GM23338 (cell line): ENCODE data around the gene ADAMTS7. TPM values are rescaled to one million over a fixed set of nuclear protein-coding genes. Genes with fewer than 3 reads are reported as not detected.
A peak's percentile ranks its signal among the peaks of the same experiment; 100 is the strongest.
"Not testable (repeated sequence)": the region's sequence is repeated elsewhere in the genome, so short reads cannot be mapped to it uniquely, and the experiment has no call there.

Experiments used
- ATAC-seq: fragments of 200-7000 bp; cut with Tn5 transposase; 3 replicates; pipeline ENCODE4 v1.9.1; 2020
- DNase-seq: peaks from one replicate; pipeline ENCODE4 v3.0.0-alpha.2; 2015; ENCODE audit warnings: low spot score
- H2AFZ ChIP-seq: fragments of 200-600 bp; sonication (generic); 2 replicates; pipeline ENCODE4 v1.8.0; 2016; ENCODE audit warnings: antibody characterized with exemption, mild to moderate bottlenecking, moderate library complexity
- H3F3A ChIP-seq: fragments of 200-600 bp; sonication (generic); replicated peaks from 2 replicates; pipeline ENCODE4 v1.8.0; 2017; ENCODE audit warnings: antibody characterized with exemption, mixed run types, low read depth
- H3K27ac ChIP-seq: fragments of 200-600 bp; sonication (generic); 2 replicates; pipeline ENCODE4 v1.6.1; 2016; ENCODE audit warnings: low read depth
- H3K27me3 ChIP-seq: fragments of 200-600 bp; sonication (generic); 2 replicates; pipeline ENCODE4 v1.8.0; 2016; ENCODE audit warnings: mild to moderate bottlenecking, mixed run types, moderate library complexity; ENCODE audit not compliant: insufficient read depth
- H3K36me3 ChIP-seq: fragments of 200-600 bp; sonication (generic); 2 replicates; pipeline ENCODE4 v1.8.0; 2016; ENCODE audit warnings: mild to moderate bottlenecking; ENCODE audit not compliant: insufficient read depth
- H3K4me1 ChIP-seq: fragments of 200-600 bp; sonication (generic); 2 replicates; pipeline ENCODE4 v1.8.0; 2016; ENCODE audit warnings: mild to moderate bottlenecking, moderate library complexity; ENCODE audit not compliant: insufficient read depth
- H3K4me2 ChIP-seq: fragments of 200-600 bp; sonication (generic); 2 replicates; pipeline ENCODE4 v1.7.1; 2017; ENCODE audit warnings: mixed run types
- H3K4me3 ChIP-seq: fragments of 200-600 bp; sonication (generic); 2 replicates; pipeline ENCODE4 v1.6.1; 2016; ENCODE audit warnings: mixed run types
- H3K79me2 ChIP-seq: fragments of 200-600 bp; sonication (generic); replicated peaks from 2 replicates; pipeline ENCODE4 v1.8.0; 2017; ENCODE audit warnings: mild to moderate bottlenecking; ENCODE audit not compliant: insufficient read depth
- H3K9me2 ChIP-seq: fragments of 200-600 bp; sonication (generic); 2 replicates; pipeline ENCODE4 v1.8.0; 2017; ENCODE audit not compliant: insufficient read depth
- H4K20me1 ChIP-seq: fragments of 200-600 bp; sonication (generic); replicated peaks from 2 replicates; pipeline ENCODE4 v1.8.0; 2017; ENCODE audit warnings: mild to moderate bottlenecking; ENCODE audit not compliant: insufficient read depth
- H3K27ac Mint-ChIP-seq: 2 replicates; pipeline ENCODE4 v1.8.0; 2020; ENCODE audit warnings: inconsistent platforms, mild to moderate bottlenecking, moderate library complexity, mixed read lengths
- H3K27me3 Mint-ChIP-seq: 3 replicates; pipeline ENCODE4 v1.8.0; 2022; ENCODE audit warnings: low read depth, mild to moderate bottlenecking, moderate library complexity, mixed read lengths, inconsistent platforms; ENCODE audit not compliant: insufficient read depth, poor library complexity
- H3K36me3 Mint-ChIP-seq: 3 replicates; pipeline ENCODE4 v1.8.0; 2021; ENCODE audit warnings: low read depth, mild to moderate bottlenecking, inconsistent platforms, moderate library complexity, mixed read lengths
- H3K4me1 Mint-ChIP-seq: 3 replicates; pipeline ENCODE4 v1.8.0; 2020; ENCODE audit warnings: mild to moderate bottlenecking, inconsistent platforms, mixed read lengths
- H3K4me3 Mint-ChIP-seq: 3 replicates; pipeline ENCODE4 v1.8.0; 2021; ENCODE audit warnings: moderate library complexity, mild to moderate bottlenecking, inconsistent platforms, mixed read lengths
- H3K9me3 Mint-ChIP-seq: 3 replicates; pipeline ENCODE4 v1.8.0; 2020; ENCODE audit warnings: moderate library complexity, mild to moderate bottlenecking, inconsistent platforms, mixed read lengths
- CTCF ChIP-seq, 2 experiments: fragments of 200-600 bp in 1 of 2; sonication (generic) in 1 of 2; conservative IDR thresholded peaks; 2 replicates each; pipeline versions ENCODE4 v1.5.1 to v1.6.1; 2016 to 2017; ENCODE audit warnings: antibody characterized with exemption in 2 of 2, low read depth in 2 of 2, mild to moderate bottlenecking in 2 of 2, moderate library complexity in 1 of 2
- ETS1 ChIP-seq: IDR thresholded peaks from 2 replicates; pipeline ENCODE4 v1.6.1; 2016; ENCODE audit warnings: antibody characterized with exemption
- EZH2 ChIP-seq: fragments of 200-600 bp; sonication (generic); IDR thresholded peaks from one replicate; pipeline ENCODE4 v1.8.0; 2017; ENCODE audit warnings: antibody characterized with exemption, mild to moderate bottlenecking, low read depth; ENCODE audit not compliant: unreplicated experiment
- EZH2phosphoT487 ChIP-seq: fragments of 200-600 bp; sonication (generic); IDR thresholded peaks from one replicate; pipeline ENCODE4 v1.8.1; 2018; ENCODE audit warnings: antibody characterized with exemption; ENCODE audit not compliant: unreplicated experiment
- NANOG ChIP-seq: IDR thresholded peaks from 2 replicates; pipeline ENCODE4 v1.6.1; 2016; ENCODE audit warnings: antibody characterized with exemption, borderline replicate concordance
- ZNF114 ChIP-seq: fragments of 250-450 bp; sonication (Bioruptor Pico); IDR thresholded peaks from 2 replicates; pipeline ENCODE4 v1.5.0; 2020; ENCODE audit warnings: mild to moderate bottlenecking, moderate library complexity
- ZNF331 ChIP-seq: fragments of 250-450 bp; sonication (Bioruptor Pico); IDR thresholded peaks from 2 replicates; pipeline ENCODE4 v1.5.0; 2020; ENCODE audit warnings: low read depth, mild to moderate bottlenecking, moderate library complexity
- polyA plus RNA-seq: library from polyadenylated mRNA; unstranded; fragments of >200 nt; fragmentation: Nextera tagmentation; extraction: Ambion mirVana; gene quantifications from 2 replicates; pipeline ENCODE4 v1.2.1, GENCODE V29; 2016
- total RNA-seq: library from RNA; depleted of rRNA; stranded (reverse); fragments of >200 nt; shearing (Covaris generic); gene quantifications from 2 replicates; pipeline ENCODE4 v1.2.3, GENCODE V29; 2014

The ADAMTS7 gene
- total and polyA plus RNA-seq, 2 experiments from 2014 or later, result 11.6 to 52.7 TPM

- no peaks in the 10 kb centered on the region for H3K9me2 ChIP-seq
- no peak for TF ChIP-seq ETS1
- TF ChIP-seq CTCF (conservative IDR thresholded peaks at IDR 0.05; ENCODE audit: low read depth in 2 of 2), result no peak
- no peak for TF ChIP-seq ZNF331
- no peak overlapping the region for H3K27ac ChIP-seq
- no peaks in the 10 kb centered on the region for H3K36me3 ChIP-seq
- no peaks in the 10 kb centered on the region for H3K27me3 ChIP-seq
- H3K79me2 ChIP-seq, result no peaks in the 10 kb centered on the region
- no peak overlapping the region for H3K4me2 ChIP-seq
- ATAC-seq, result no peak
- no peaks in the 10 kb centered on the region for H3K9me3 Mint-ChIP-seq
- H2AFZ ChIP-seq, result no peak overlapping the region
- peak overlapping the region; percentile 45 for H3K27ac Mint-ChIP-seq
- H3K4me1 ChIP-seq, result peaks cover under 1% of the 10 kb centered on the region; the same call in 1 of the 2 replicates
- H3K4me3 Mint-ChIP-seq, result no peak overlapping the region
- no peaks in the 10 kb centered on the region for H4K20me1 ChIP-seq
- H3K36me3 Mint-ChIP-seq, result no peaks in the 10 kb centered on the region
- H3K27me3 Mint-ChIP-seq, result peaks cover 12% of the 10 kb centered on the region
- DNase-seq, result no peak
- peaks cover 7% of the 10 kb centered on the region for H3K4me1 Mint-ChIP-seq
- H3F3A ChIP-seq, result no peaks in the 10 kb centered on the region
- no peak overlapping the region for H3K4me3 ChIP-seq
These were observed 48.1 kb downstream of the ADAMTS7 start for GRCh38 chr15:78762985-78763795.

- not testable (repeated sequence) for H3K27me3 ChIP-seq, H3K9me2 ChIP-seq, H2AFZ ChIP-seq, H3K36me3 Mint-ChIP-seq, H3F3A ChIP-seq, H3K4me1 Mint-ChIP-seq, H4K20me1 ChIP-seq, H3K4me1 ChIP-seq, H3K4me2 ChIP-seq, H3K4me3 ChIP-seq, H3K27ac Mint-ChIP-seq, DNase-seq, H3K36me3 ChIP-seq, ATAC-seq, H3K27ac ChIP-seq, H3K79me2 ChIP-seq, H3K4me3 Mint-ChIP-seq, H3K9me3 Mint-ChIP-seq
- H3K27me3 Mint-ChIP-seq, result peaks cover 12% of the 10 kb centered on the region
These were observed 48.8 kb downstream of the ADAMTS7 start for GRCh38 chr15:78762386-78762961.

GRCh38 chr15:78761891-78762385, 49.3 kb downstream of the ADAMTS7 start:
- no peak overlapping the region for H3K4me3 Mint-ChIP-seq
- no peak for DNase-seq
- no peak overlapping the region; the same call in 1 of the 2 replicates for H3K27ac Mint-ChIP-seq
- H3K27me3 Mint-ChIP-seq, result peaks cover 12% of the 10 kb centered on the region
- Histone ChIP-seq H4K20me1 (no peaks in the 10 kb centered on the region), H3K36me3 (no peaks in the 10 kb centered on the region), H3F3A (no peaks in the 10 kb centered on the region), H3K27ac (no peak overlapping the region), H3K4me2 (no peak overlapping the region), H3K9me2 (no peaks in the 10 kb centered on the region), H3K4me1 (no peaks in the 10 kb centered on the region), H3K4me3 (no peak overlapping the region), H3K27me3 (no peaks in the 10 kb centered on the region), H2AFZ (no peak overlapping the region), H3K79me2 (no peaks in the 10 kb centered on the region)
- H3K9me3 Mint-ChIP-seq, result no peaks in the 10 kb centered on the region
- H3K4me1 Mint-ChIP-seq, result peaks cover 6% of the 10 kb centered on the region; the same call in 2 of the 3 replicates
- H3K36me3 Mint-ChIP-seq, result no peaks in the 10 kb centered on the region
- no peak for ATAC-seq
- TF ChIP-seq NANOG (no peak), EZH2 (no peak), EZH2phosphoT487 (no peak), ZNF114 (CRISPR knock-in tag) (no peak)

GRCh38 chr15:78761475-78761874, 49.8 kb downstream of the ADAMTS7 start:
- H3K36me3 Mint-ChIP-seq, H3K9me3 Mint-ChIP-seq, H3K36me3 ChIP-seq, DNase-seq, H3K27ac ChIP-seq, H3K27me3 ChIP-seq, H3K4me2 ChIP-seq, H3K4me1 ChIP-seq, H3F3A ChIP-seq, H2AFZ ChIP-seq, H3K79me2 ChIP-seq, ATAC-seq, H4K20me1 ChIP-seq, H3K4me3 Mint-ChIP-seq, H3K9me2 ChIP-seq, H3K4me1 Mint-ChIP-seq, H3K4me3 ChIP-seq: not testable (repeated sequence)
- Mint-ChIP-seq H3K27ac (peak overlapping the region; percentile 65; the same call in 1 of the 2 replicates), H3K27me3 (peaks cover 12% of the 10 kb centered on the region)
